Activated CD4-positive, alpha-beta T cell treated with anti-CD3 and anti-CD28 coated beads, Interleukin-2, amount 10 ng/mL, durations not matched to agents 7 days and 5 days (primary cell): ENCODE data around the gene MYO1B. TPM values are rescaled to one million over a fixed set of nuclear protein-coding genes. Genes with fewer than 3 reads are reported as not detected.

Experiments used
- CTCF ChIA-PET: fragments of 350-600 bp; sonication (Branson Sonifier 250); formaldehyde crosslinking; loops from one replicate; lab custom pipeline; 2021; ENCODE audit warnings: antibody characterized with exemption; lab: Charles Lee
- POLR2A ChIA-PET: fragments of 350-600 bp; sonication (Branson Sonifier 250); formaldehyde crosslinking; loops from one replicate; lab custom pipeline; 2021; ENCODE audit warnings: antibody characterized with exemption; lab: Charles Lee
- DNase-seq: peaks from one replicate; pipeline ENCODE4 v3.0.0-alpha.2; 2020
- H3K27ac Mint-ChIP-seq: one replicate; pipeline ENCODE4 v1.8.0; 2021; ENCODE audit warnings: mild to moderate bottlenecking, moderate library complexity, mixed read lengths
- H3K27me3 Mint-ChIP-seq: one replicate; pipeline ENCODE4 v1.8.0; 2021; ENCODE audit warnings: mixed read lengths
- H3K36me3 Mint-ChIP-seq: one replicate; pipeline ENCODE4 v1.8.0; 2021; ENCODE audit warnings: low read depth, mixed read lengths
- H3K4me1 Mint-ChIP-seq: one replicate; pipeline ENCODE4 v1.8.0; 2021; ENCODE audit warnings: mixed read lengths
- H3K4me3 Mint-ChIP-seq: one replicate; pipeline ENCODE4 v1.8.0; 2021; ENCODE audit warnings: mild to moderate bottlenecking, moderate library complexity, mixed read lengths
- H3K9me3 Mint-ChIP-seq: one replicate; pipeline ENCODE4 v1.8.0; 2021; ENCODE audit warnings: mixed read lengths
- total RNA-seq, 2 experiments: library from RNA; stranded (reverse); gene quantifications; one replicate each; pipeline ENCODE4 v1.2.3, GENCODE V29; 2021

MYO1B gene
- under 1 TPM; 0.74 to 0.98 TPM for total RNA-seq

- ChIA-PET POLR2A (no interaction called here), CTCF (interaction anchor here (0.9 to 1.1 kb wide), 4 partner anchors 10 to 25 kb away, joined by 3 read pairs; no protein-coding TSS in a partner anchor)
- Mint-ChIP-seq H3K9me3 (no peaks in the 10 kb centered on the region), H3K27ac (no peak within 1 kb of the TSS), H3K4me1 (peaks cover 5% of the 10 kb centered on the region), H3K27me3 (peaks cover 37% of the 10 kb centered on the region), H3K36me3 (peaks cover 2% of the 10 kb centered on the region), H3K4me3 (peak within 1 kb of the TSS; percentile 70)
- DNase-seq: peak; percentile 29
These were observed at the start of gene MYO1B for GRCh38 chr2:191245046-191245868. Gene MYO1B, plus strand, starts transcription at chr2:191245404. Its CDS starts 31,492 bp downstream, at chr2:191276896.

- ChIA-PET POLR2A (no interaction called here), CTCF (interaction anchor here (1.5 to 3.5 kb wide), 4 partner anchors 10 to 32 kb away, joined by 3 to 15 read pairs (median 4); no protein-coding TSS in a partner anchor)
- peaks cover 15% of the 10 kb centered on the region for H3K36me3 Mint-ChIP-seq
- H3K27ac Mint-ChIP-seq: no peak overlapping the region
- peaks cover 36% of the 10 kb centered on the region for H3K4me1 Mint-ChIP-seq
- DNase-seq: no peak
- H3K9me3 Mint-ChIP-seq: peaks cover 28% of the 10 kb centered on the region
- no peak overlapping the region for H3K4me3 Mint-ChIP-seq
- H3K27me3 Mint-ChIP-seq: no peaks in the 10 kb centered on the region
These were observed 48.1 kb upstream of the MYO1B start for GRCh38 chr2:191197096-191197495.

GRCh38 chr2:191198271-191198670, 46.9 kb upstream of the MYO1B start:
- H3K4me1 Mint-ChIP-seq: peaks cover 43% of the 10 kb centered on the region
- H3K27me3 Mint-ChIP-seq: no peaks in the 10 kb centered on the region
- ChIA-PET CTCF (interaction anchor here (0.8 to 1.6 kb wide), 5 partner anchors 11 to 146 kb away, joined by 3 to 4 read pairs (median 4); no protein-coding TSS in a partner anchor), POLR2A (no interaction called here)
- no peak overlapping the region for H3K27ac Mint-ChIP-seq
- peaks cover 15% of the 10 kb centered on the region for H3K36me3 Mint-ChIP-seq
- DNase-seq: no peak
- peaks cover 26% of the 10 kb centered on the region for H3K9me3 Mint-ChIP-seq
- H3K4me3 Mint-ChIP-seq: no peak overlapping the region

GRCh38 chr2:191199929-191200512, 45.2 kb upstream of the MYO1B start:
- peaks cover 38% of the 10 kb centered on the region for H3K4me1 Mint-ChIP-seq
- peaks cover 13% of the 10 kb centered on the region for H3K36me3 Mint-ChIP-seq
- no peak for DNase-seq
- H3K27ac Mint-ChIP-seq: no peak overlapping the region
- no peak overlapping the region for H3K4me3 Mint-ChIP-seq
- H3K9me3 Mint-ChIP-seq: peaks cover 20% of the 10 kb centered on the region
- ChIA-PET CTCF (no interaction called here), POLR2A (no interaction called here)
- H3K27me3 Mint-ChIP-seq: no peaks in the 10 kb centered on the region

- DNase-seq: no peak
- H3K36me3 Mint-ChIP-seq: peaks cover 12% of the 10 kb centered on the region
- H3K9me3 Mint-ChIP-seq: peaks cover 18% of the 10 kb centered on the region
- ChIA-PET POLR2A (no interaction called here), CTCF (no interaction called here)
- H3K27me3 Mint-ChIP-seq: no peaks in the 10 kb centered on the region
- no peak overlapping the region for H3K27ac Mint-ChIP-seq
- peaks cover 40% of the 10 kb centered on the region for H3K4me1 Mint-ChIP-seq
- no peak overlapping the region for H3K4me3 Mint-ChIP-seq
These were observed 44.3 kb upstream of the MYO1B start for GRCh38 chr2:191200910-191201309.

- Mint-ChIP-seq H3K4me3 (no peak overlapping the region), H3K36me3 (peaks cover 8% of the 10 kb centered on the region), H3K9me3 (peaks cover 20% of the 10 kb centered on the region), H3K27ac (no peak overlapping the region), H3K4me1 (peaks cover 47% of the 10 kb centered on the region), H3K27me3 (no peaks in the 10 kb centered on the region)
- CTCF ChIA-PET: no interaction called here
- DNase-seq: no peak
- POLR2A ChIA-PET: no interaction called here
These were observed 42.9 kb upstream of the MYO1B start for GRCh38 chr2:191202209-191202721.

- peaks cover 17% of the 10 kb centered on the region for H3K9me3 Mint-ChIP-seq
- ChIA-PET POLR2A (no interaction called here), CTCF (no interaction called here)
- peaks cover 46% of the 10 kb centered on the region for H3K4me1 Mint-ChIP-seq
- H3K4me3 Mint-ChIP-seq: no peak overlapping the region
- peak overlapping the region; percentile 52 for H3K27ac Mint-ChIP-seq
- peak; percentile 18 for DNase-seq
- no peaks in the 10 kb centered on the region for H3K27me3 Mint-ChIP-seq
- H3K36me3 Mint-ChIP-seq: peaks cover 7% of the 10 kb centered on the region
These were observed 42.3 kb upstream of the MYO1B start for GRCh38 chr2:191202881-191203397.

- Mint-ChIP-seq H3K4me3 (peak overlapping the region; percentile 35), H3K27me3 (no peaks in the 10 kb centered on the region), H3K4me1 (peaks cover 46% of the 10 kb centered on the region), H3K36me3 (peaks cover 1% of the 10 kb centered on the region), H3K27ac (peak overlapping the region; percentile 78), H3K9me3 (peaks cover 8% of the 10 kb centered on the region)
- CTCF ChIA-PET: interaction anchor here (1.0 kb wide), 1 partner anchor 10 kb away, joined by 3 read pairs; no protein-coding TSS in a partner anchor
- POLR2A ChIA-PET: no interaction called here
- DNase-seq: no peak
These were observed 40.8 kb upstream of the MYO1B start for GRCh38 chr2:191204433-191204832.

GRCh38 chr2:191206613-191207471, 38.4 kb upstream of the MYO1B start:
- Mint-ChIP-seq H3K4me3 (no peak overlapping the region), H3K27me3 (no peaks in the 10 kb centered on the region), H3K27ac (peak overlapping the region; percentile 31), H3K9me3 (peaks cover 7% of the 10 kb centered on the region), H3K4me1 (peaks cover 39% of the 10 kb centered on the region), H3K36me3 (peaks cover 3% of the 10 kb centered on the region)
- CTCF ChIA-PET: interaction anchor here (1.1 to 2.7 kb wide), 4 partner anchors 9 to 155 kb away, joined by 3 to 15 read pairs (median 8); no protein-coding TSS in a partner anchor
- DNase-seq: peak; percentile 31
- POLR2A ChIA-PET: no interaction called here

- Mint-ChIP-seq H3K27ac (no peak overlapping the region), H3K9me3 (peaks cover 19% of the 10 kb centered on the region), H3K27me3 (no peaks in the 10 kb centered on the region), H3K4me1 (peaks cover 19% of the 10 kb centered on the region), H3K36me3 (peaks cover 3% of the 10 kb centered on the region), H3K4me3 (no peak overlapping the region)
- ChIA-PET CTCF (interaction anchor here (0.9 to 1.6 kb wide), 2 partner anchors 10 to 12 kb away, joined by 3 to 4 read pairs; no protein-coding TSS in a partner anchor), POLR2A (no interaction called here)
- no peak for DNase-seq
These were observed 35.9 kb upstream of the MYO1B start for GRCh38 chr2:191209340-191209739.

- no peak overlapping the region for H3K27ac Mint-ChIP-seq
- no peak overlapping the region for H3K4me3 Mint-ChIP-seq
- DNase-seq: no peak
- H3K27me3 Mint-ChIP-seq: no peaks in the 10 kb centered on the region
- H3K4me1 Mint-ChIP-seq: no peaks in the 10 kb centered on the region
- H3K9me3 Mint-ChIP-seq: peaks cover 21% of the 10 kb centered on the region
- CTCF ChIA-PET: no interaction called here
- POLR2A ChIA-PET: no interaction called here
- peaks cover 2% of the 10 kb centered on the region for H3K36me3 Mint-ChIP-seq
These were observed 33.1 kb upstream of the MYO1B start for GRCh38 chr2:191212119-191212518.

GRCh38 chr2:191213333-191213732, 31.9 kb upstream of the MYO1B start:
- Mint-ChIP-seq H3K27me3 (no peaks in the 10 kb centered on the region), H3K27ac (no peak overlapping the region), H3K36me3 (peaks cover 2% of the 10 kb centered on the region), H3K4me3 (no peak overlapping the region), H3K4me1 (peaks cover 10% of the 10 kb centered on the region), H3K9me3 (peaks cover 18% of the 10 kb centered on the region)
- POLR2A ChIA-PET: no interaction called here
- CTCF ChIA-PET: no interaction called here
- no peak for DNase-seq
